ENCODE measurements around the gene DYRK4. TPM values are rescaled to one million over a fixed set of nuclear protein-coding genes. Genes with fewer than 3 reads are reported as not detected.

The DYRK4 gene
- total and polyA plus RNA-seq, 2 of the 13 experiments (the other 11 are each of a cell fraction or from before 2014, with no cell fraction given) = 29.4 to 40.2 TPM

GRCh38 chr12:4562034-4562657 is at the start of gene DYRK4 (continued):
- peak; percentile 71; the same call in 1 of the 2 replicates for TF ChIP-seq ATF7-NPFF (CRISPR knock-in tag; IDR thresholded peaks at IDR 0.05; ENCODE audit: low read depth)
- TF ChIP-seq SALL1 (CRISPR knock-in tag; IDR thresholded peaks at IDR 0.05) = peak; percentile 69
- TF ChIP-seq REXO4 (CRISPR knock-in tag; IDR thresholded peaks at IDR 0.05; ENCODE audit: borderline replicate concordance) = no peak
- 0 out of 2 replicates have a peak, but pooled peaks have one; percentile 47 for TF ChIP-seq ZNF891 (CRISPR knock-in tag; IDR thresholded peaks at IDR 0.05)
- 0 out of 2 replicates have a peak, but pooled peaks have one; percentile 70 for TF ChIP-seq REPIN1 (CRISPR knock-in tag; IDR thresholded peaks at IDR 0.05; ENCODE audit: borderline replicate concordance, low read depth)
- peak; percentile 37; the same call in 1 of the 2 replicates for TF ChIP-seq SP4 (CRISPR knock-in tag; IDR thresholded peaks at IDR 0.05)
- no peak for TF ChIP-seq NRL (CRISPR knock-in tag; IDR thresholded peaks at IDR 0.05; ENCODE audit: borderline replicate concordance)
- peak; percentile 82; the same call in 1 of the 2 replicates for TF ChIP-seq SNAPC2 (CRISPR knock-in tag; IDR thresholded peaks at IDR 0.05)
- 0 out of 2 replicates have a peak, but pooled peaks have one; percentile 47 for TF ChIP-seq MXD3 (CRISPR knock-in tag; IDR thresholded peaks at IDR 0.05)
- TF ChIP-seq ZNF12 (CRISPR knock-in tag; IDR thresholded peaks at IDR 0.05) = peak; percentile 26; the same call in 1 of the 2 replicates
- no peak for TF ChIP-seq GATAD2A (CRISPR knock-in tag; IDR thresholded peaks at IDR 0.05)
- TF ChIP-seq UBTF (CRISPR knock-in tag; IDR thresholded peaks at IDR 0.05) = peak; percentile 66
- TF ChIP-seq ZNF407 (CRISPR knock-in tag; IDR thresholded peaks at IDR 0.05; ENCODE audit: not compliant biosample characterization) = no peak
- peak; percentile 58 for TF ChIP-seq ZFX (CRISPR knock-in tag; IDR thresholded peaks at IDR 0.05; ENCODE audit: low read depth)
- no peak for TF ChIP-seq ZNF275 (CRISPR knock-in tag; IDR thresholded peaks at IDR 0.05; ENCODE audit: borderline replicate concordance)
- no peak for TF ChIP-seq BCL6 (CRISPR knock-in tag; IDR thresholded peaks at IDR 0.05)
